Natural killer cell treated with Interleukin-12 subunit alpha and Interleukin-12 subunit beta and Interleukin-15 and Interleukin-18, amount 100 ng/mL, for 72 hours (primary cell): ENCODE measurements around the gene COL4A1. TPM values are rescaled to one million over a fixed set of nuclear protein-coding genes. Genes with fewer than 3 reads are reported as not detected.

ENCODE experiments used
- ATAC-seq, 2 donors: fragments of 150-1000 bp; cut with Tn5 transposase in 1 of 2; sonication (Bioruptor Pico), chemical (Tn5 transposase) in 1 of 2; 2 replicates each; pipeline ENCODE4 v1.10.0; 2021
- DNase-seq: peaks from one replicate; pipeline ENCODE4 v3.0.0; 2022; ENCODE audit warnings: low spot score
- H3K27ac Mint-ChIP-seq, 2 donors: 1 replicate in 1 of 2; 2 replicates in 1 of 2; pipeline ENCODE4 v1.8.0; 2022; ENCODE audit warnings: mixed read lengths in 2 of 2, mild to moderate bottlenecking in 1 of 2, moderate library complexity in 1 of 2
- H3K27me3 Mint-ChIP-seq, 2 donors: 1 replicate in 1 of 2; 2 replicates in 1 of 2; pipeline ENCODE4 v1.8.0; 2022; ENCODE audit warnings: mixed read lengths in 2 of 2
- H3K36me3 Mint-ChIP-seq: one replicate; pipeline ENCODE4 v1.8.0; 2022; ENCODE audit warnings: mixed read lengths
- H3K4me1 Mint-ChIP-seq, 2 donors: 1 replicate in 1 of 2; 2 replicates in 1 of 2; pipeline ENCODE4 v1.8.0; 2022; ENCODE audit warnings: low read depth in 2 of 2, mixed read lengths in 2 of 2, mild to moderate bottlenecking in 1 of 2
- H3K4me3 Mint-ChIP-seq: one replicate; pipeline ENCODE4 v1.8.0; 2022; ENCODE audit warnings: mixed read lengths
- H3K9me3 Mint-ChIP-seq: 2 replicates; pipeline ENCODE4 v1.8.0; 2022; ENCODE audit warnings: mixed read lengths
- total RNA-seq, 2 donors: library from RNA; stranded (reverse); gene quantifications; one replicate each; pipeline ENCODE4 v1.2.3, GENCODE V29; 2022

COL4A1 gene
- total RNA-seq, 2 donors from 2014 or later, result not detected

DNA sequence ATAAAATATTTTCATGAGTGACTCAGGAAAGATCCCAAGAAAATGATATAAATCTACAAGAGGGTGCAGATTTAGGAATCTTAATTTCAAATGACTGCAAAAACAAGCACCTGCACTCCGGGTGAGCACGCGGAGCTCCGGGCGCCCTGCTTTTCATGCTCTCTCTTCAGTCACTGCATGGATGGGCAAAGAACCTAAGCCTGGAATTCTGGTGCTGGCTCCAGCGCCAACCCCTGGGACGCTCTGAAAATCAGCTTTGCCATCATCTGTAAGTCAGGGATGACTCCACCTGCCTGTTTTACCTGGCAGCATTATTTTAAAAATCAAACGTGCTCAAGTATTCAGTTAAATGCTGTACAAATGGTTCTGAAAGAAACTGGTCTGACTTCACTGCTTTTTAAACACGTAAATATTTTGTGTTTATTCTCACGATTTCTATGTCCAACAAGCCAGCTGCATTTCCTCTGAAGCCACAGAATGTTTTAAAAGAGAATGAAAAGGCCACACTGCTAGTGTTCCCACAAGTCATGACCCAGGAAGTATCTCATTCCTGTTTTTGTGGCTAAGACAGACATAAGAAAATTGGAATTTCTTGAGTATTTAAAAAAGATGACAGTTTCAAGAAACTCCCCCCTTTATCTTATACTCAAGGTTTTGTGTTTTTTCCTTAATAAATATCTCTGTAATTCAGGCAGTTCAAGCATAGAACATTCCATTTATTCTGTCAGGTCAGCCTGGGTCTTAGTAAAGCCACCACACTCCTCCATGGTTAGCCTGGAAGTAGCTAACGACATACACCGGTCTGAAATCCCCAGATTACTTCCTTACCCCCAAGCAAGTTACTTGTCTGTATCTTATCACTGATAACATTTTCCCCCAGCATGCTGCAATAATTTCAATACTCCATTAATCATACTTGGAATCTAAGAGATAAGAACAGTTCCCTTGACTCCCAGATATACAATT is 81.1 kb downstream of the COL4A1 start:
- Mint-ChIP-seq H3K4me3 (no peak overlapping the region), H3K36me3 (no peaks in the 10 kb centered on the region), H3K9me3 (no peaks in the 10 kb centered on the region), H3K4me1 (no peaks in the 10 kb centered on the region), H3K27ac (no peak overlapping the region), H3K27me3 (peaks cover 7 to 8% of the 10 kb centered on the region in 2 donors)
- ATAC-seq, result no peak
- DNase-seq, result no peak

DNA sequence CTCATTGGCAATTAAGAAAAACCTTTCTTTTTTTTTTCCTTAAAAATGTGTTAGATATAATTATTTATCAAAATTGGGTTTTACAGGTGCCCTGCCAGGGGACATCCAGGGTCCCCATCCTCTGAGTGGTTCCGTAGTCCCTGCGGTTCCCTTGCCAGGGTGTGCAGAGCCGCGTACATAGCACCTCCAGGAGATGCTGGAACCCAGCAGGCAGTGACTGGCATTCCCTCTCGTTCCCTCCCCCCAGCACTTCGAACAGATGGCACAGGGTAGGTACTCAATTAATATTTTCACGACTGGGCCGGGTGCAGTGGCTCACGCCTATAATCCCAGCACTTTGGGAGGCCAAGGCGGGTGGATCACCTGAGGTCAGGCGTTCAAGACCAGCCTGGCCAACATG is 82.0 kb downstream of the COL4A1 start:
- DNase-seq, result no peak
- no peak for ATAC-seq
- Mint-ChIP-seq H3K9me3 (no peaks in the 10 kb centered on the region), H3K4me1 (no peaks in the 10 kb centered on the region), H3K27me3 (peaks cover 3 to 6% of the 10 kb centered on the region in 2 donors), H3K27ac (no peak overlapping the region), H3K4me3 (no peak overlapping the region), H3K36me3 (no peaks in the 10 kb centered on the region)

DNA sequence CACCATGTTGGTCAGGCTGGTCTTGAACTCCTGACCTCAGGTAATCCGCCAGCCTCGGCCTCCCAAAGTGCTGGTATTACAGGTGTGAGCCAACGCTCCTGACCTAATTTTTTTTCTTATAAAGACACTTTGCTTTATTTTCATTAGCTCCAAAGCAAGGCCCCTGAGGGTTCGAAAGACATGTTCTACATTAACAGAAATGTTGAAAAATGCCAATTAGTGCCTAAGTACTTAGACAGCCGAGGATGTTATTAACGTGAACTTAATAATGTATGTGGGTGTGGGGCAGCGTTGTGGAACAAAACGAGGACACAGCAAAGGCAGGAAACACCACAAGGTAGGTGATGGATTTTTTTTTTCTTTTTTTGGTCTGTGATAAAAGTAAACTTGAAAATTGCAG is 82.4 kb downstream of the COL4A1 start:
- Mint-ChIP-seq H3K36me3 (no peaks in the 10 kb centered on the region), H3K9me3 (no peaks in the 10 kb centered on the region), H3K27me3 (peaks cover 0 to 5% of the 10 kb centered on the region in 2 donors), H3K27ac (no peak overlapping the region), H3K4me3 (no peak overlapping the region), H3K4me1 (no peaks in the 10 kb centered on the region)
- no peak for ATAC-seq
- DNase-seq, result no peak

DNA sequence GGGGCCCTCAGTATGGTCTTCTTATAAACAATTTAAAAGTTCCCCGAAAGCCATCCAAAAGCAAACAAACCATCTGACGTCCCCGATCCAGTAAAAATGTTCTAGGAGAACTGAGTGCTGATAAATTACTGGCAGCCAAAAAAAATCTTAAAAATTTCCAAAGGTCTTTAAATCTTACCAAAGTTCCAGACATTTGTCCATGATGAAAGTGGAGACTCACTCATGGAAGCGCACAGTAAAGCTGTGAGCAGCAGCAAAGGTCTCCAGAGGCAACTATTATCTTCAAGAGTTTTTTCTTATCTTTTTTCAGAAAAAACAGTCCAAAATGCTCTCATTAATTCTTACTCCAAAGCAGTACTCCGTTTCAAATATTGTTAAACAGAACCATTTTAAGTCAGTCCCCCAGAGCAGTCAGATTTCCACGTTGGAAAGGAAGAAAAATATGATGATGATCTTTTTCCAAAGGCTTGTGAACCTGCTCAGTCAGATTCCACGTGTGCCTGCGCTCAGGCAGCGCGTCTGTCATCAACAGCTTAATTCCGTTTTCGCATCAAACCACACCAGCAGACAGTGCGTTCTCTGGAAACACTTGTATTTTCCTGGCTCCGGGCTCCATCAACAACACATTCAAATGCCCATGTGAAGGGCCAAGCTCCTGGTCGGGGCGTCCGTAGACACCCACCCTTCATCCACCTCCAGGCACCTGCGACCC is 85.4 kb downstream of the COL4A1 start:
- H3K9me3 Mint-ChIP-seq, result no peaks in the 10 kb centered on the region
- no peak overlapping the region for H3K27ac Mint-ChIP-seq
- H3K4me1 Mint-ChIP-seq, result no peaks in the 10 kb centered on the region
- no peak for DNase-seq
- H3K36me3 Mint-ChIP-seq, result no peaks in the 10 kb centered on the region
- H3K4me3 Mint-ChIP-seq, result no peak overlapping the region
- H3K27me3 Mint-ChIP-seq, result peaks cover 5 to 23% of the 10 kb centered on the region in 2 donors
- no peak for ATAC-seq

DNA sequence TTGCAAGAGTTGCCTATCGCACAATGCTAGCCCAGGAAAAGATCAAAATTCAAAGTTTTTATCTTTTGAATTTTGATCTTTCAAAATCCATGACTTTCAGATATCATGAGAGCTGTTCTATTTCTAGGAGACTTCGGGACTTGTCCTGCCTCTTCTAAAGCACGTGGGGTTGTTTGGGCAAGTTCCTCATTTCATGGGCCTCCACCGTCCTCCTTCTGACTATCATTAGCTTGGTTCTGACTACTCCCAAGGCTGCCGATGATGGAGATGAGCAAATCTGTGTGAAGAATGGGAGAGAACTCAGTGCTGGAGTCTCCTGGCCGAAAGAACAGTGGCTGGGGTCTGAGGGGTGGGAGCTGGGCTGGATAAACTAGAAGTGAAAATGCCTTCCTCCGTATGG is 86.5 kb downstream of the COL4A1 start:
- DNase-seq (no peak), ATAC-seq (no peak)
- Mint-ChIP-seq H3K27ac (no peak overlapping the region), H3K4me3 (no peak overlapping the region), H3K9me3 (no peaks in the 10 kb centered on the region), H3K36me3 (no peaks in the 10 kb centered on the region), H3K4me1 (no peaks in the 10 kb centered on the region), H3K27me3 (peaks cover 5 to 23% of the 10 kb centered on the region in 2 donors)

DNA sequence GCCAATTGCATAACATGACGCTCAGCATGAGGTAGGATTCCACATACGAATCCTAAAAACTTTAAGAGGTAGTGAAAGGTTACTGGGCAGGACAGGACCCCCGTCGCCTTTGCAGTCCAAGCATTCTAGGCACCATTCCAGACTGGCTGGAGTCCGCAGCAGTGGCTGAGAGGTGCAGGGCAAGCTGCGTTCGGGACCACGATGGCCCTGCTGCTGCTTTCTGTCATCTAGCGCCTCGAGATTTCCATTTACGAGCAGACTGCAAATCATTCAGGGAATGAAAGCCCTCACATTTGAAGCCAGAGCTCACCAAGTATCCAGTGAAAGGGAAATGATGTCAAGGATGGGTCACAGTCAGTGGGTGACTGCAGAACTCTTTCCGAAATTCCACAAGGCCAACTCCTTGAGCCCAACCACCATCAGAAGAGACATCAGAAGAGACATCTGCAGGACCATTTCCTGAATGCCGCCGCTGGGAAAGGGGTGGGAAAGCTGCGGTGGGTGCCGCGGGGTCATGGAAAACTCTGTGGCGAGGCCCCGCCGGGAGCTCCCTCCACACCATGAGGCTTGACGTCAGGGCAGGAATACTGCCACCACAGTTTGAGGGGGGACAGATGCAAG is 88.3 kb downstream of the COL4A1 start:
- Mint-ChIP-seq H3K27ac (no peak overlapping the region), H3K4me1 (no peaks in the 10 kb centered on the region), H3K36me3 (no peaks in the 10 kb centered on the region), H3K9me3 (no peaks in the 10 kb centered on the region), H3K4me3 (no peak overlapping the region), H3K27me3 (peaks cover 5 to 23% of the 10 kb centered on the region in 2 donors)
- DNase-seq (no peak), ATAC-seq (peak in 1 of 2 donors; percentile 26)

DNA sequence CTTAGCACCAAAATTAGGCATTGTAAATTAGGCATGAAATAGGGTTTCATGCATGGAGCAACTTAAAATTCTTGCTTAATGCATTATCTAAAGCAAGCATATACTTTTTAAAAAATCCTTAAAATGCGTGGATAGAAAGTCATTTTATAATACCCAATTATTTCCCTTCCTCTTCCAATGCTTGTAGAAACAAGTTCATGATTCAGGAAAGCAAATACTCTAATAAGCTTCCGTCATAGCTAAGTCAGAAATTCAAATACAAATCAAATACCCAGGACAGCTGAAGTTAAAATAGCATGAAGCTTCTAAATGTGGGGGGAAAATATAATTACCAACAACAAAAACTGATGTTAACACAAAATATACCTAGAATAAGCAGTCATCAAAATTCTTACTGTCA is 89.1 kb downstream of the COL4A1 start:
- Mint-ChIP-seq H3K4me3 (no peak overlapping the region), H3K27ac (no peak overlapping the region), H3K4me1 (no peaks in the 10 kb centered on the region), H3K9me3 (no peaks in the 10 kb centered on the region), H3K36me3 (no peaks in the 10 kb centered on the region), H3K27me3 (peaks cover 5 to 23% of the 10 kb centered on the region in 2 donors)
- no peak for DNase-seq
- no peak for ATAC-seq

DNA sequence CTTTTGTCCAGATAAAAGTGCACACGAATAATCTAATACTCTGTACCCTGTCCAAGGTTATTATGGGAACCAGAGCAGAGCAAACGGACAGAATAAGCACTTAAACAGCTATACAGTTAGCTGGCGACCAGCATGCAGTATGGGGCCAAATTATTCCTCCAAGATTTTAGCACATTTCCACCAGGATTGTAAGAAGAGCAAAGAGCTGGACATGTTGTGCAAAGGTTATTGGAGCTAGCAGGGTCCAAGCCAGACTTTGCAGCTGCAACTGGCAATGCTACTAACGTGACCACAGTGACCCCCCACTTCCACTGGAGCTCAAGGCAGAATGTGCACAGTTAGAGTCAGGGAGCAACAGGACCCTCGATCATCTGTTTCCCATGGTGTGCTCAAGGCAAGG is 89.9 kb downstream of the COL4A1 start:
- no peak overlapping the region for H3K27ac Mint-ChIP-seq
- H3K9me3 Mint-ChIP-seq, result no peaks in the 10 kb centered on the region
- no peak for DNase-seq
- no peak for ATAC-seq
- H3K4me1 Mint-ChIP-seq, result no peaks in the 10 kb centered on the region
- H3K27me3 Mint-ChIP-seq, result peaks cover 5 to 23% of the 10 kb centered on the region in 2 donors
- no peaks in the 10 kb centered on the region for H3K36me3 Mint-ChIP-seq
- H3K4me3 Mint-ChIP-seq, result no peak overlapping the region

DNA sequence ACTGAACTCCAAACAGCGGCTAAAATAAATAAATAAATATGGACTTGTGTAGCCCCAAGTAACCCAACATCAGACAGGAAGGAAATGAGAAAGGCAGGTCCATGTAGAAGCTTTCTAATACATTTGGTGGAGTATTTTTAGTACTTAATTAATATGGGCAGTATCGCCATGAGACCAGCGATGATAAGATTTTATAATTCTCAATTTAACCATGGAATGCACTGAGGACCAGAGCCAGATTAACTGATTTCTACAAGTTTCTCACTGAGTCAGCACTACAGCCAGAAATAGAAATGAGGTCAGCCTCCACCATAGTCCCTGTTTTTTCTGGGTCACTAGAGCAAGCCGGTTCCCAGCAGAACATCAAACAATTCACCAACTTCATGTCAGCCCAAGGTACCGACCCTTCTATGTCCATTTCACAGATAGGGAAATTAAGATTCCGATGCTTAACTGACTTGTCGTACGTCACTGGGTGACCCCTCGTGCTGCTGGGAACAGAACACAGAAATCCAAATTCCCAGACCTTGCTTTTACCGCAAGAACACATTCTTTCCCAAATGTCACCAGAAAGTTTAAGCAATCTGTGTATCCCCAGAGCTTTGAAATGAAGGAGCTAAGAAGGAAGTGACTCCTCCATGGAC is 90.4 kb downstream of the COL4A1 start:
- no peaks in the 10 kb centered on the region for H3K9me3 Mint-ChIP-seq
- H3K36me3 Mint-ChIP-seq, result no peaks in the 10 kb centered on the region
- no peak overlapping the region for H3K27ac Mint-ChIP-seq
- peaks cover 5 to 23% of the 10 kb centered on the region in 2 donors for H3K27me3 Mint-ChIP-seq
- ATAC-seq, result no peak
- H3K4me3 Mint-ChIP-seq, result no peak overlapping the region
- no peak for DNase-seq
- H3K4me1 Mint-ChIP-seq, result no peaks in the 10 kb centered on the region

DNA sequence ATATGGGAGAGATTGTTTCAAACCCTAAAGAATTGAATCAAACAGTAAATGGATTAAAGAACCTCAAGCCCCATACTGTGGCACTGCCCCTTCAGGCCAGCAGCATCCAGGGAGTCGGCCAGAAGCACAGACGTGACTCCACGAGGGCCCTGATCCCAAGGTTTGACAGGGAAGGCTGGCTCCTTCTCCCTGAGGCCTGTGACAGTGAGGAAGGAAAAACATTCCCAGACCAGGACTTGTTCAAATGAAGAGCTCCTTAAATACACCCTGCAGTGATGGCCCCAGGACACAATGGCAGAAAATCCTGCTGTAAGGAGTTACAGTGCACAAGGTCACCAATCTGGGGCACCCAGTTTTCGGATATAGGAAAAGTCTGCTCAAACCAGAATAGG is 91.0 kb downstream of the COL4A1 start:
- DNase-seq, result no peak
- H3K27me3 Mint-ChIP-seq, result peaks cover 5 to 23% of the 10 kb centered on the region in 2 donors
- H3K36me3 Mint-ChIP-seq, result no peaks in the 10 kb centered on the region
- H3K4me3 Mint-ChIP-seq, result no peak overlapping the region
- ATAC-seq, result no peak
- no peaks in the 10 kb centered on the region for H3K4me1 Mint-ChIP-seq
- H3K9me3 Mint-ChIP-seq, result no peaks in the 10 kb centered on the region
- H3K27ac Mint-ChIP-seq, result no peak overlapping the region

DNA sequence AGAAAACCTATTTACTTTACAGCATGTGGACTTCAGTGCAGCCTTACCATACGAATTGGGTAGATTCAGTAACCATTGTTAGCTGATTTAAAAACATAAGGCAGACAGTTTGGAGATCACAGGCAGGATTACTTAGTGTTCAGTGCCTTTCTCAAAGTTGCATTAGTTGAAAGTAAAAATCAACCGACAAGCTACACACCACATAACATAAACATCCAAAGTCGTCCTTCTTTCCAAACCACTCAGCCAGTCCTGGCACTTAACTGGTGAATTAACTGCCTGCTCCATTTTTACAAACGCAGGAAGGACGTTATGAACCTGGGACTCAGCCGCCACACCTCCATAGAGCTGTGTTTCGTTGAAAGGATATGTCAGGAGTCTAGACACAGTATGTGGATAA is 91.4 kb downstream of the COL4A1 start:
- Mint-ChIP-seq H3K27ac (no peak overlapping the region), H3K9me3 (no peaks in the 10 kb centered on the region), H3K4me3 (no peak overlapping the region), H3K27me3 (peaks cover 7 to 23% of the 10 kb centered on the region in 2 donors), H3K36me3 (no peaks in the 10 kb centered on the region), H3K4me1 (no peaks in the 10 kb centered on the region)
- no peak for DNase-seq
- no peak for ATAC-seq

DNA sequence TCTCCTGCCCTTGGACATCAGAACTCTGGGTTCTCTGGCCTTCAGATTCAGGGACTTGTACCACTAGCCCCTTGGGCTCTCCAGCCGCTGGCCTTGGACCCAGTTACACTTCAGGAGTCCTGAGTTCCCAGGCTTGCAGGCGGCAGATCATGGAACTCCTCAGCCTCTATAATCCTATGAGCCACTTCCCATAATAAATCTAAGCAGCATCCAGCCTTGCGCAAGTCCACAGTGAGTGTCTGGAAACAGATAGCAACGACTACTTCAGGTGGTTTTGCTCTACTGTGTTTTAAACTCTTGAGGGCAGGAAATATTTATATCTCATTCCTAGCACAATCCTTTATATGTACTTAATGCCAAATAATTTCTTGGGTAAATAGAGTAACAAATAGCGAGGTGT is 92.3 kb downstream of the COL4A1 start:
- no peaks in the 10 kb centered on the region for H3K9me3 Mint-ChIP-seq
- no peaks in the 10 kb centered on the region for H3K36me3 Mint-ChIP-seq

DNA sequence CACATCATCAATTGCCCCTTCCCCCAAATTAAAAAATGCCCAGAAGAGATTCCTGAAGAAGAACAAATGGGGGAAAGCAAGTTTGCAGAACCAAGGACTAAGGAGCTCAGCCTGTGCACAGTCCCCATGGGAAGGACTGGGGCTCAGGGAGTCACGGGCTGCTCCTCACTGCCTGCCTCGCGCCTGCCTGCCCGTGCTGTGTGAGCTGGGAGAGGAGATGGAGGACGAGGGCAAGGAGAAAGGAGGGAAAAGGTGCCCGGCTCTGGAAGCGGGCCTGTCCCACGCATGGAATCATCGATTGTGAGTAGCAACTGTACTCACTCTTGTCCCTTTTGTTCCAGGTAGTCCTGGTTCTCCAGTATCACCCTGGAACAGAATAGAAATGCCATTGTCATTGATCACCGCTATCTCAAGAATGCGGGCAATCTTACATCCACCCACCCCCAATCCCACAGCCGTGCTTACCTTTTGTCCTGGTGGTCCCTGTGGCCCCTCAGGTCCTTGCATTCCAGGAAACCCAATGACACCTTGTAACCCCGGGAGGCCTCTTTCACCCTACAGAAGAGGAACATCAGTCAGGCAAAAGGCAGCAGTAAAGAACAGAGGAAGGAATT is 93.4 kb downstream of the COL4A1 start:
- ATAC-seq (no peak), DNase-seq (no peak)
- Mint-ChIP-seq H3K4me1 (no peaks in the 10 kb centered on the region), H3K27me3 (peaks cover 5 to 18% of the 10 kb centered on the region in 2 donors), H3K36me3 (no peaks in the 10 kb centered on the region), H3K9me3 (no peaks in the 10 kb centered on the region), H3K4me3 (no peak overlapping the region), H3K27ac (no peak overlapping the region)

More for the DNA sequence above, 92.3 kb downstream of the COL4A1 start:
- DNase-seq (no peak), ATAC-seq (no peak)
- H3K27me3 Mint-ChIP-seq, result peaks cover 5 to 23% of the 10 kb centered on the region in 2 donors
- no peak overlapping the region for H3K4me3 Mint-ChIP-seq
- no peak overlapping the region for H3K27ac Mint-ChIP-seq
- H3K4me1 Mint-ChIP-seq, result no peaks in the 10 kb centered on the region
